HCT116 (cell line): ENCODE measurements around the gene ATP13A2. TPM values are rescaled to one million over a fixed set of nuclear protein-coding genes. Genes with fewer than 3 reads are reported as not detected.

Experiments used
- ATAC-seq: fragments of 200-7000 bp; cut with Tn5 transposase; 2 replicates; pipeline ENCODE4 v1.9.1; 2020; ENCODE audit warnings: mild to moderate bottlenecking, moderate library complexity
- BruUV-seq: library from RNA; stranded (reverse); fragments of 400-500 nt; replicated peaks from 2 replicates; lab custom pipeline; 2021; lab: Mats Ljungman, UMichigan
- CTCF ChIA-PET: fragments of 300-600 bp; sonication (Branson Sonifier 250); formaldehyde crosslinking; loops from one replicate; lab custom pipeline; 2021; ENCODE audit warnings: antibody characterized with exemption; lab: Charles Lee
- POLR2A ChIA-PET: fragments of 300-600, 350-600 bp; sonication (Branson Sonifier 250); formaldehyde crosslinking; loops from one replicate; lab custom pipeline; 2021; ENCODE audit warnings: antibody characterized with exemption; lab: Charles Lee
- RAD21 ChIA-PET, 2 experiments: fragments of 300-600 bp; sonication (Branson Sonifier 250); formaldehyde crosslinking; loops; one replicate each; lab custom pipeline; 2023; ENCODE audit warnings: low total read pairs in 2 of 2; ENCODE audit not compliant: uncharacterized antibody in 2 of 2, unreplicated experiment in 2 of 2, low non-redundant PET in 1 of 2; lab: Charles Lee
- DNase-seq: peaks from one replicate; pipeline ENCODE4 v3.0.0-alpha.2; 2010; ENCODE audit warnings: low read depth, low spot score
- H2AFZ ChIP-seq: fragments of 200-600 bp; shearing (Covaris generic), sonication (generic); 2 replicates; pipeline ENCODE4 v1.6.1; 2017; ENCODE audit warnings: low read depth, mixed run types, mixed read lengths, antibody characterized with exemption, low read length; ENCODE audit not compliant: poor library complexity, severe bottlenecking
- H3K27ac ChIP-seq: 2 replicates; pipeline ENCODE4 v1.5.1; 2012; ENCODE audit warnings: low read depth, low read length
- H3K27me3 ChIP-seq: fragments of 200-600 bp; sonication (generic); 2 replicates; pipeline ENCODE4 v1.6.1; 2016; ENCODE audit warnings: mixed run types, low read length, mixed read lengths; ENCODE audit not compliant: insufficient read depth
- H3K36me3 ChIP-seq, 2 experiments: fragments of 200-500 bp in 1 of 2; fragments of 200-600 bp in 1 of 2; sonication (Bioruptor generic) in 1 of 2; sonication (generic) in 1 of 2; 2 replicates each; pipeline versions ENCODE4 v1.5.1 to v1.6.1; 2014 to 2016; ENCODE audit warnings: low read length in 2 of 2, inconsistent platforms in 1 of 2, mixed read lengths in 1 of 2, mixed run types in 1 of 2; ENCODE audit not compliant: insufficient read depth in 2 of 2, control insufficient read depth in 1 of 2
- H3K4me1 ChIP-seq, 2 experiments: fragments of 200-600 bp in 1 of 2; sonication (generic) in 1 of 2; 2 replicates each; pipeline versions ENCODE4 v1.5.1 to v1.6.1; 2012 to 2017; ENCODE audit warnings: low read length in 2 of 2, inconsistent platforms in 1 of 2, mild to moderate bottlenecking in 1 of 2, mixed read lengths in 1 of 2, mixed run types in 1 of 2, moderate library complexity in 1 of 2; ENCODE audit not compliant: insufficient read depth in 2 of 2, control insufficient read depth in 1 of 2
- H3K4me2 ChIP-seq: fragments of 200-600 bp; sonication (generic); 2 replicates; pipeline ENCODE4 v1.6.1; 2017; ENCODE audit warnings: mixed run types, low read length, mixed read lengths
- H3K4me3 ChIP-seq, 2 experiments: fragments of 200-600 bp in 1 of 2; sonication (generic) in 1 of 2; replicated peaks in 1 of 2; 2 replicates each; pipeline ENCODE4 v1.5.1; 2011 to 2016; ENCODE audit warnings: low read length in 2 of 2, control low read depth in 1 of 2, low read depth in 1 of 2, mild to moderate bottlenecking in 1 of 2, mixed read lengths in 1 of 2, mixed run types in 1 of 2
- H3K79me2 ChIP-seq: fragments of 200-600 bp; sonication (generic); 2 replicates; pipeline ENCODE4 v1.6.1; 2017; ENCODE audit warnings: mild to moderate bottlenecking, mixed run types, low read length, moderate library complexity, mixed read lengths; ENCODE audit not compliant: insufficient read depth
- H3K9ac ChIP-seq: fragments of 200-600 bp; sonication (generic); 2 replicates; pipeline ENCODE4 v1.6.1; 2016; ENCODE audit warnings: low read length, mixed read lengths
- H3K9me2 ChIP-seq: fragments of 200-600 bp; sonication (generic), shearing (Covaris generic); 2 replicates; pipeline ENCODE4 v1.6.1; 2017; ENCODE audit warnings: mixed run types, mild to moderate bottlenecking, moderate library complexity; ENCODE audit not compliant: insufficient read depth
- H3K9me3 ChIP-seq, 2 experiments: fragments of 200-500 bp in 1 of 2; fragments of 200-600 bp in 1 of 2; sonication (Bioruptor generic) in 1 of 2; sonication (generic) in 1 of 2; 2 replicates each; pipeline ENCODE4 v1.6.1; 2014 to 2017; ENCODE audit warnings: low read length in 2 of 2, mixed read lengths in 2 of 2, inconsistent platforms in 1 of 2, low read depth in 1 of 2, mild to moderate bottlenecking in 1 of 2, mixed run types in 1 of 2, moderate library complexity in 1 of 2; ENCODE audit not compliant: control insufficient read depth in 1 of 2, insufficient read depth in 1 of 2
- H4K20me1 ChIP-seq: fragments of 200-600 bp; sonication (generic), shearing (Covaris generic); 2 replicates; pipeline ENCODE4 v1.6.1; 2017; ENCODE audit warnings: mixed run types, mild to moderate bottlenecking, moderate library complexity; ENCODE audit not compliant: insufficient read depth
- CBX3 ChIP-seq: IDR thresholded peaks from 2 replicates; pipeline ENCODE4 v1.6.1; 2012; ENCODE audit warnings: low read depth
- ELF1 ChIP-seq: IDR thresholded peaks from 2 replicates; pipeline ENCODE4 v1.6.1; 2012; ENCODE audit warnings: low read depth, borderline replicate concordance
- EZH2 ChIP-seq: fragments of 200-600 bp; sonication (generic); IDR thresholded peaks from 2 replicates; pipeline ENCODE4 v1.6.1; 2017; ENCODE audit warnings: antibody characterized with exemption, mixed run types
- JUND ChIP-seq: IDR thresholded peaks from 2 replicates; pipeline ENCODE4 v1.6.1; 2012
- SIN3A ChIP-seq: IDR thresholded peaks from 2 replicates; pipeline ENCODE4 v1.6.1; 2012; ENCODE audit warnings: low read depth
- SRF ChIP-seq: IDR thresholded peaks from 2 replicates; pipeline ENCODE4 v1.6.1; 2012; ENCODE audit warnings: low read depth
- TCF7L2 ChIP-seq: IDR thresholded peaks from 2 replicates; pipeline ENCODE4 v1.7.0; 2011; ENCODE audit warnings: borderline replicate concordance, inconsistent platforms; ENCODE audit not compliant: insufficient read depth, insufficient read length; ENCODE audit errors: extremely low read depth
- ZFX ChIP-seq: fragments of 450-650 bp; IDR thresholded peaks from 2 replicates; pipeline ENCODE4 v1.6.1; 2017
- ZNF274 ChIP-seq: fragments of 200-500 bp; sonication (Bioruptor generic); IDR thresholded peaks from 2 replicates; pipeline ENCODE4 v1.6.1; 2014; ENCODE audit warnings: mild to moderate bottlenecking, low read depth, low read length, inconsistent platforms
- intact Hi-C: fragments of 100-400 bp; cut with micrococcal nuclease; formaldehyde crosslinking; loops from 2 replicates; pipeline ENCODE4 v1.10.0; 2022
- total RNA-seq: library from RNA; stranded (reverse); gene quantifications from one replicate; pipeline ENCODE4 v1.2.1, GENCODE V29; 2021; ENCODE audit not compliant: unreplicated experiment
- TF ChIP-seq, protein P1 (sequence below): IDR thresholded peaks from 2 replicates; pipeline ENCODE4 v1.6.1; 2012; ENCODE audit warnings: low read depth
- TF ChIP-seq, protein P2 (sequence below), 3 experiments: fragments of 200-600 bp in 1 of 3; sonication (generic) in 1 of 3; IDR thresholded peaks in 2 of 3; conservative IDR thresholded peaks in 1 of 3; 2 replicates each; pipeline ENCODE4 v1.5.1; 2012 to 2017; ENCODE audit warnings: low read depth in 2 of 3, low read length in 2 of 3, antibody characterized with exemption in 1 of 3, borderline replicate concordance in 1 of 3, control low read depth in 1 of 3, mild to moderate bottlenecking in 1 of 3, mixed read lengths in 1 of 3, mixed run types in 1 of 3, moderate library complexity in 1 of 3; ENCODE audit not compliant: insufficient read depth in 1 of 3

ATP13A2 gene
- total RNA-seq, 1 experiment from 2014 or later = 60.5 TPM

DNA sequence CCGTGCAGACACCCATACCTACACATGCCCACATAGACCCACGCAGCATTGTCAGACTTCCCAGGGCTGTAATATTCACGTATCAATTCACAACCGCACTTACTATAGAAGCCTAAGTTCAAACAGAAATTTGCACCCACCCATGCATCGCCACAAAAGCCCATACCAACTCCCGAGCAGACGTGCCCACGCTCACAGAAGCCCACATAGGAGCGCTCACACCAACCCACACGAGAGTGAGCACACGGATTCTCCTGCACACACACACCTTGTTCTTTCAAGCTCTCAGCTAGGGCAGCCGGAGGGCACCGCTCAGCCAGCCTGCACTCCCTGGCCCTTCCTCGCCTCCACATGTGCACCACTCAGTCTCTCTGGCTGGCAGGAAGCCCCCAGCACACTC is 35.9 kb downstream of the ATP13A2 start:
- Histone ChIP-seq H3K9me3 (no peaks in the 10 kb centered on the region), H3K4me3 (no peak overlapping the region), H3K4me1 (peaks cover 21 to 36% of the 10 kb centered on the region in 2 experiments), H3K27me3 (no peaks in the 10 kb centered on the region), H3K36me3 (peaks cover 0 to 8% of the 10 kb centered on the region in 2 experiments; a peak in 2 of 4 replicates), H3K9ac (no peak overlapping the region), H4K20me1 (no peaks in the 10 kb centered on the region), H2AFZ (no peak overlapping the region), H3K4me2 (no peak overlapping the region), H3K27ac (no peak overlapping the region; the same call in 1 of the 2 replicates), H3K9me2 (no peaks in the 10 kb centered on the region), H3K79me2 (peaks cover 30% of the 10 kb centered on the region; the same call in 1 of the 2 replicates)
- no peak for DNase-seq
- CTCF ChIA-PET = interaction anchor here (1.0 kb wide), 1 partner anchor 15 kb away, joined by 3 read pairs; no protein-coding TSS in a partner anchor
- ATAC-seq = no peak
- RAD21 ChIA-PET = no interaction called here
- TF ChIP-seq, protein P1, sequence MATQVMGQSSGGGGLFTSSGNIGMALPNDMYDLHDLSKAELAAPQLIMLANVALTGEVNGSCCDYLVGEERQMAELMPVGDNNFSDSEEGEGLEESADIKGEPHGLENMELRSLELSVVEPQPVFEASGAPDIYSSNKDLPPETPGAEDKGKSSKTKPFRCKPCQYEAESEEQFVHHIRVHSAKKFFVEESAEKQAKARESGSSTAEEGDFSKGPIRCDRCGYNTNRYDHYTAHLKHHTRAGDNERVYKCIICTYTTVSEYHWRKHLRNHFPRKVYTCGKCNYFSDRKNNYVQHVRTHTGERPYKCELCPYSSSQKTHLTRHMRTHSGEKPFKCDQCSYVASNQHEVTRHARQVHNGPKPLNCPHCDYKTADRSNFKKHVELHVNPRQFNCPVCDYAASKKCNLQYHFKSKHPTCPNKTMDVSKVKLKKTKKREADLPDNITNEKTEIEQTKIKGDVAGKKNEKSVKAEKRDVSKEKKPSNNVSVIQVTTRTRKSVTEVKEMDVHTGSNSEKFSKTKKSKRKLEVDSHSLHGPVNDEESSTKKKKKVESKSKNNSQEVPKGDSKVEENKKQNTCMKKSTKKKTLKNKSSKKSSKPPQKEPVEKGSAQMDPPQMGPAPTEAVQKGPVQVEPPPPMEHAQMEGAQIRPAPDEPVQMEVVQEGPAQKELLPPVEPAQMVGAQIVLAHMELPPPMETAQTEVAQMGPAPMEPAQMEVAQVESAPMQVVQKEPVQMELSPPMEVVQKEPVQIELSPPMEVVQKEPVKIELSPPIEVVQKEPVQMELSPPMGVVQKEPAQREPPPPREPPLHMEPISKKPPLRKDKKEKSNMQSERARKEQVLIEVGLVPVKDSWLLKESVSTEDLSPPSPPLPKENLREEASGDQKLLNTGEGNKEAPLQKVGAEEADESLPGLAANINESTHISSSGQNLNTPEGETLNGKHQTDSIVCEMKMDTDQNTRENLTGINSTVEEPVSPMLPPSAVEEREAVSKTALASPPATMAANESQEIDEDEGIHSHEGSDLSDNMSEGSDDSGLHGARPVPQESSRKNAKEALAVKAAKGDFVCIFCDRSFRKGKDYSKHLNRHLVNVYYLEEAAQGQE = no peak
- TF ChIP-seq ZNF274 (no peak), JUND (no peak), CBX3 (no peak), SIN3A (no peak), TCF7L2 (no peak), EZH2 (no peak), SRF (no peak), ZFX (no peak), ELF1 (no peak)
- TF ChIP-seq, protein P2, sequence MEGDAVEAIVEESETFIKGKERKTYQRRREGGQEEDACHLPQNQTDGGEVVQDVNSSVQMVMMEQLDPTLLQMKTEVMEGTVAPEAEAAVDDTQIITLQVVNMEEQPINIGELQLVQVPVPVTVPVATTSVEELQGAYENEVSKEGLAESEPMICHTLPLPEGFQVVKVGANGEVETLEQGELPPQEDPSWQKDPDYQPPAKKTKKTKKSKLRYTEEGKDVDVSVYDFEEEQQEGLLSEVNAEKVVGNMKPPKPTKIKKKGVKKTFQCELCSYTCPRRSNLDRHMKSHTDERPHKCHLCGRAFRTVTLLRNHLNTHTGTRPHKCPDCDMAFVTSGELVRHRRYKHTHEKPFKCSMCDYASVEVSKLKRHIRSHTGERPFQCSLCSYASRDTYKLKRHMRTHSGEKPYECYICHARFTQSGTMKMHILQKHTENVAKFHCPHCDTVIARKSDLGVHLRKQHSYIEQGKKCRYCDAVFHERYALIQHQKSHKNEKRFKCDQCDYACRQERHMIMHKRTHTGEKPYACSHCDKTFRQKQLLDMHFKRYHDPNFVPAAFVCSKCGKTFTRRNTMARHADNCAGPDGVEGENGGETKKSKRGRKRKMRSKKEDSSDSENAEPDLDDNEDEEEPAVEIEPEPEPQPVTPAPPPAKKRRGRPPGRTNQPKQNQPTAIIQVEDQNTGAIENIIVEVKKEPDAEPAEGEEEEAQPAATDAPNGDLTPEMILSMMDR (IDR thresholded peaks at IDR 0.05 in 2 of 3, conservative IDR thresholded peaks at IDR 0.05 in 1 of 3; ENCODE audit: borderline replicate concordance in 1 of 3, insufficient read depth in 1 of 3, low read depth in 2 of 3, low read length in 2 of 3) = no peak
- BruUV-seq = no TSS peak
- intact Hi-C loops = no loop called here
- POLR2A ChIA-PET = no interaction called here
